HepG2 (cell line): ENCODE measurements around the gene BACH1. TPM values are rescaled to one million over a fixed set of nuclear protein-coding genes. Genes with fewer than 3 reads are reported as not detected.

Experiments
- AGO2 ChIP-seq: fragments of 200-400 bp; formaldehyde crosslinking; optimal IDR thresholded peaks from 2 replicates; pipeline ENCODE3; 2017; ENCODE audit warnings: mild to moderate bottlenecking, low read depth, low read length, moderate library complexity
- CBFB ChIP-seq: sonication (generic); formaldehyde crosslinking; IDR thresholded peaks from 2 replicates; pipeline ENCODE4 v1.4.0; 2020; ENCODE audit warnings: missing genetic modification reagents
- CENPX ChIP-seq: sonication (generic); formaldehyde crosslinking; IDR thresholded peaks from 2 replicates; pipeline ENCODE4 v1.9.0; 2021; ENCODE audit warnings: mild to moderate bottlenecking, missing genetic modification reagents, moderate library complexity
- GTF3A ChIP-seq: sonication (generic); formaldehyde crosslinking; conservative IDR thresholded peaks from 2 replicates; pipeline ENCODE4 v1.4.0; 2020; ENCODE audit warnings: mild to moderate bottlenecking, missing genetic modification reagents
- IKZF4 ChIP-seq: sonication (generic); formaldehyde crosslinking; IDR thresholded peaks from 2 replicates; pipeline ENCODE4 v1.5.1; 2020; ENCODE audit warnings: borderline replicate concordance, mild to moderate bottlenecking, low read depth, missing genetic modification reagents; ENCODE audit errors: not compliant biosample characterization
- JUNB ChIP-seq: sonication (generic); formaldehyde crosslinking; IDR thresholded peaks from 2 replicates; pipeline ENCODE4 v1.8.0; 2022; ENCODE audit warnings: missing genetic modification reagents, mild to moderate bottlenecking, borderline replicate concordance
- KLF6 ChIP-seq: IDR thresholded peaks from 2 replicates; pipeline ENCODE4 v1.8.0; 2016; ENCODE audit warnings: missing biosample characterization, missing genetic modification reagents
- KMT2A ChIP-seq: sonication (generic); formaldehyde crosslinking; IDR thresholded peaks from 2 replicates; pipeline ENCODE4 v1.4.0; 2020; ENCODE audit warnings: missing genetic modification reagents
- MIXL1 ChIP-seq: IDR thresholded peaks from 2 replicates; pipeline ENCODE4 v1.6.1; 2016
- NFIC ChIP-seq: IDR thresholded peaks from 2 replicates; pipeline ENCODE4 v1.6.1; 2012; ENCODE audit warnings: mild to moderate bottlenecking, low read length, inconsistent platforms
- NFKB2 ChIP-seq: sonication (generic); formaldehyde crosslinking; IDR thresholded peaks from 2 replicates; pipeline ENCODE4 v1.4.0; 2020; ENCODE audit warnings: missing genetic modification reagents, borderline replicate concordance
- ONECUT2 ChIP-seq: sonication (generic); formaldehyde crosslinking; IDR thresholded peaks from 2 replicates; pipeline ENCODE4 v1.4.0; 2020; ENCODE audit warnings: missing genetic modification reagents
- POLR2G ChIP-seq: fragments of 200-400 bp; formaldehyde crosslinking; IDR thresholded peaks from 2 replicates; pipeline ENCODE4 v1.6.1; 2018; ENCODE audit warnings: mild to moderate bottlenecking, low read depth, low read length, moderate library complexity
- RORA ChIP-seq: sonication (generic); formaldehyde crosslinking; IDR thresholded peaks from 2 replicates; pipeline ENCODE4 v1.5.0; 2020; ENCODE audit warnings: mild to moderate bottlenecking, missing genetic modification reagents, moderate library complexity
- ZEB1 ChIP-seq: IDR thresholded peaks from 2 replicates; pipeline ENCODE4 v1.6.1; 2012; ENCODE audit warnings: mild to moderate bottlenecking, low read depth, inconsistent platforms; ENCODE audit not compliant: insufficient replicate concordance
- ZNF230 ChIP-seq: sonication (generic); formaldehyde crosslinking; IDR thresholded peaks from 2 replicates; pipeline ENCODE4 v1.4.0; 2020; ENCODE audit warnings: mild to moderate bottlenecking, missing genetic modification reagents
- ZNF296 ChIP-seq: sonication (generic); formaldehyde crosslinking; conservative IDR thresholded peaks from 2 replicates; pipeline ENCODE4 v1.5.0; 2020; ENCODE audit warnings: mild to moderate bottlenecking, missing genetic modification reagents
- ZNF577 ChIP-seq: sonication (generic); formaldehyde crosslinking; IDR thresholded peaks from 2 replicates; pipeline ENCODE4 v1.4.0; 2020; ENCODE audit warnings: mild to moderate bottlenecking, low read depth, missing genetic modification reagents, borderline replicate concordance
- ZNF850 ChIP-seq: sonication (generic); formaldehyde crosslinking; conservative IDR thresholded peaks from 2 replicates; pipeline ENCODE4 v1.9.0; 2021; ENCODE audit warnings: mild to moderate bottlenecking, missing genetic modification reagents
- polyA plus RNA-seq, 8 experiments: library from polyadenylated mRNA; depleted of rRNA in 3 of 8; stranded (reverse) in 7 of 8; unstranded in 1 of 8; fragments of >200 nt; fragmentation: Illumina TruSeq in 4 of 8; extraction: Trizol in 4 of 8; gene quantifications; 2 replicates each; pipeline versions ENCODE4 v1.2.1 to v1.2.3, GENCODE V29; 2011 to 2016; ENCODE audit warnings: low read depth in 4 of 8, missing spikeins in 1 of 8, mixed read lengths in 1 of 8; ENCODE audit not compliant: insufficient read depth in 1 of 8
- total RNA-seq, 5 experiments: library from RNA; depleted of rRNA; stranded (reverse); fragments of >200 nt; fragmentation: Illumina TruSeq; extraction: Trizol; gene quantifications; 2 replicates each; pipeline ENCODE4 v1.2.3, GENCODE V29; 2016; ENCODE audit warnings: low read depth in 1 of 5
- TF ChIP-seq, protein P1 (sequence below): sonication (generic); formaldehyde crosslinking; IDR thresholded peaks from 2 replicates; pipeline ENCODE4 v1.4.0; 2020; ENCODE audit warnings: mild to moderate bottlenecking, missing genetic modification reagents
- TF ChIP-seq, protein P2 (sequence below): sonication (generic); formaldehyde crosslinking; IDR thresholded peaks from 2 replicates; pipeline ENCODE4 v1.4.0; 2020; ENCODE audit warnings: missing genetic modification reagents
- TF ChIP-seq, protein P3 (sequence below): sonication (generic); formaldehyde crosslinking; IDR thresholded peaks from 2 replicates; pipeline ENCODE4 v1.4.0; 2020; ENCODE audit warnings: missing genetic modification reagents
- TF ChIP-seq, protein P4 (sequence below): sonication (generic); formaldehyde crosslinking; IDR thresholded peaks from 2 replicates; pipeline ENCODE4 v1.9.0; 2021; ENCODE audit warnings: missing genetic modification reagents, borderline replicate concordance
- TF ChIP-seq, protein P5 (sequence below): sonication (generic); formaldehyde crosslinking; IDR thresholded peaks from 2 replicates; pipeline ENCODE4 v1.4.0; 2020; ENCODE audit warnings: mild to moderate bottlenecking, missing genetic modification reagents

Gene BACH1
- total and polyA plus RNA-seq, 2 of the 13 experiments (the other 11 are each of a cell fraction or from before 2014, with no cell fraction given), result 16.5 to 51.7 TPM

DNA sequence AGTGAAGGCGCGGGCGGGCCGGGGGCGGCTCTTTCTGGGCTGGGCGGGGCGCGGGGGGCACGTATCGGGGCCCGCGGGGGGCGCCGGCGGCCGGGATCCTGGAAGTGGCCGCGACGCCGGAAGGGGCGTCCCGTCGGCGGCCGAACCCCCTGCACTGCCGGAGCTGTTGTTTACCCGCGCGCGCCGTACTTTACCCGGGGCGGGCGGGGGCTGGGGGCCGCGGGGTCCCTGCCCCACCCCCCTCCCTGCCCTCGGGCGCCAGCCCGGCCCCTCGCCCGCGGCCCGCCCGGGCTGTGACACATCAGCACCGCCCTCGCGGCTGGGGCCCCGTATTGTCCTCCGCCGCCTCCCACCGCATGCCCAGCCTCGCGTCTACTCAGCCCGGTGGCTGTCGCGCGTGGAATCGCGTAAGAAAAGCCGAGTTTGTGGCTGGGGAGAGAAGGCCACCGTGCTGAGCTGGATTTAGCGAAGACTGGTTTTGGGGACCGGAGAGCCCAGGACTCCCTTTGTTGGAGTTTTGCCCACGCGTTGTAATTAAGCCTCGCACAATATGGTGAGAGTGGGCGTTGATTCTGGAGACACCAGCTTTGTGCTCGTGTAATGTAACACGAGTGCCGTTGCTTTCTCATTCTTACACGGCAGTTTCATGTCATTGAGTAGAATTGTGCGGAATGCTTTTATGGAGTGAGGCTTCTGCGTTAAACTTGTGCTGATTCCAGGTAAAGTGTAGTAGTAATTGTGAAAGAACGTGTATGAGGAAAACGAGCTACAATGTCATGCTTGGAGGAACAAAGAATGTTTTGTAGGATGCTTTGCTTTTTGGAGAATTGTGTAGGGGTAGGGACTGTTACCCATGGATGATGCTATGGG is 559 bp downstream of the BACH1 start (continued):
- 0 out of 2 replicates have a peak, but pooled peaks have one; percentile 53 for TF ChIP-seq JUNB (CRISPR knock-in tag)
- peak; percentile 49 for TF ChIP-seq AGO2
- TF ChIP-seq KLF6 (CRISPR knock-in tag), result no peak
- TF ChIP-seq, protein P1, sequence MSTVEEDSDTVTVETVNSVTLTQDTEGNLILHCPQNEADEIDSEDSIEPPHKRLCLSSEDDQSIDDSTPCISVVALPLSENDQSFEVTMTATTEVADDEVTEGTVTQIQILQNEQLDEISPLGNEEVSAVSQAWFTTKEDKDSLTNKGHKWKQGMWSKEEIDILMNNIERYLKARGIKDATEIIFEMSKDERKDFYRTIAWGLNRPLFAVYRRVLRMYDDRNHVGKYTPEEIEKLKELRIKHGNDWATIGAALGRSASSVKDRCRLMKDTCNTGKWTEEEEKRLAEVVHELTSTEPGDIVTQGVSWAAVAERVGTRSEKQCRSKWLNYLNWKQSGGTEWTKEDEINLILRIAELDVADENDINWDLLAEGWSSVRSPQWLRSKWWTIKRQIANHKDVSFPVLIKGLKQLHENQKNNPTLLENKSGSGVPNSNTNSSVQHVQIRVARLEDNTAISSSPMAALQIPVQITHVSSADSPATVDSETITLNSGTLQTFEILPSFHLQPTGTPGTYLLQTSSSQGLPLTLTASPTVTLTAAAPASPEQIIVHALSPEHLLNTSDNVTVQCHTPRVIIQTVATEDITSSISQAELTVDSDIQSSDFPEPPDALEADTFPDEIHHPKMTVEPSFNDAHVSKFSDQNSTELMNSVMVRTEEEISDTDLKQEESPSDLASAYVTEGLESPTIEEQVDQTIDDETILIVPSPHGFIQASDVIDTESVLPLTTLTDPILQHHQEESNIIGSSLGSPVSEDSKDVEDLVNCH (CRISPR knock-in tag), result no peak
- TF ChIP-seq ZEB1, result no peak
- no peak for TF ChIP-seq CENPX (CRISPR knock-in tag)
- TF ChIP-seq, protein P2, sequence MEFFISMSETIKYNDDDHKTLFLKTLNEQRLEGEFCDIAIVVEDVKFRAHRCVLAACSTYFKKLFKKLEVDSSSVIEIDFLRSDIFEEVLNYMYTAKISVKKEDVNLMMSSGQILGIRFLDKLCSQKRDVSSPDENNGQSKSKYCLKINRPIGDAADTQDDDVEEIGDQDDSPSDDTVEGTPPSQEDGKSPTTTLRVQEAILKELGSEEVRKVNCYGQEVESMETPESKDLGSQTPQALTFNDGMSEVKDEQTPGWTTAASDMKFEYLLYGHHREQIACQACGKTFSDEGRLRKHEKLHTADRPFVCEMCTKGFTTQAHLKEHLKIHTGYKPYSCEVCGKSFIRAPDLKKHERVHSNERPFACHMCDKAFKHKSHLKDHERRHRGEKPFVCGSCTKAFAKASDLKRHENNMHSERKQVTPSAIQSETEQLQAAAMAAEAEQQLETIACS, result no peak
- TF ChIP-seq, protein P3, sequence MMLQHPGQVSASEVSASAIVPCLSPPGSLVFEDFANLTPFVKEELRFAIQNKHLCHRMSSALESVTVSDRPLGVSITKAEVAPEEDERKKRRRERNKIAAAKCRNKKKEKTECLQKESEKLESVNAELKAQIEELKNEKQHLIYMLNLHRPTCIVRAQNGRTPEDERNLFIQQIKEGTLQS (CRISPR knock-in tag), result no peak
- no peak for TF ChIP-seq ZNF230 (CRISPR knock-in tag)
- TF ChIP-seq, protein P4, sequence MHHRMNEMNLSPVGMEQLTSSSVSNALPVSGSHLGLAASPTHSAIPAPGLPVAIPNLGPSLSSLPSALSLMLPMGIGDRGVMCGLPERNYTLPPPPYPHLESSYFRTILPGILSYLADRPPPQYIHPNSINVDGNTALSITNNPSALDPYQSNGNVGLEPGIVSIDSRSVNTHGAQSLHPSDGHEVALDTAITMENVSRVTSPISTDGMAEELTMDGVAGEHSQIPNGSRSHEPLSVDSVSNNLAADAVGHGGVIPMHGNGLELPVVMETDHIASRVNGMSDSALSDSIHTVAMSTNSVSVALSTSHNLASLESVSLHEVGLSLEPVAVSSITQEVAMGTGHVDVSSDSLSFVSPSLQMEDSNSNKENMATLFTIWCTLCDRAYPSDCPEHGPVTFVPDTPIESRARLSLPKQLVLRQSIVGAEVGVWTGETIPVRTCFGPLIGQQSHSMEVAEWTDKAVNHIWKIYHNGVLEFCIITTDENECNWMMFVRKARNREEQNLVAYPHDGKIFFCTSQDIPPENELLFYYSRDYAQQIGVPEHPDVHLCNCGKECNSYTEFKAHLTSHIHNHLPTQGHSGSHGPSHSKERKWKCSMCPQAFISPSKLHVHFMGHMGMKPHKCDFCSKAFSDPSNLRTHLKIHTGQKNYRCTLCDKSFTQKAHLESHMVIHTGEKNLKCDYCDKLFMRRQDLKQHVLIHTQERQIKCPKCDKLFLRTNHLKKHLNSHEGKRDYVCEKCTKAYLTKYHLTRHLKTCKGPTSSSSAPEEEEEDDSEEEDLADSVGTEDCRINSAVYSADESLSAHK (CRISPR knock-in tag), result no peak
- TF ChIP-seq NFKB2 (CRISPR knock-in tag), result peak; percentile 70; the same call in 1 of the 2 replicates
- TF ChIP-seq, protein P5, sequence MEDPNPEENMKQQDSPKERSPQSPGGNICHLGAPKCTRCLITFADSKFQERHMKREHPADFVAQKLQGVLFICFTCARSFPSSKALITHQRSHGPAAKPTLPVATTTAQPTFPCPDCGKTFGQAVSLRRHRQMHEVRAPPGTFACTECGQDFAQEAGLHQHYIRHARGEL (CRISPR knock-in tag), result no peak
- no peak for TF ChIP-seq NFIC
- TF ChIP-seq ONECUT2 (CRISPR knock-in tag), result no peak
- no peak for TF ChIP-seq RORA
- no peak for TF ChIP-seq ZNF850 (CRISPR knock-in tag)
- no peak for TF ChIP-seq GTF3A (CRISPR knock-in tag)
- TF ChIP-seq ZNF296 (CRISPR knock-in tag), result no peak
- TF ChIP-seq IKZF4, result no peak
- peak; percentile 64; the same call in 1 of the 2 replicates for TF ChIP-seq POLR2G
- no peak for TF ChIP-seq ZNF577 (CRISPR knock-in tag)
- no peak for TF ChIP-seq MIXL1 (CRISPR knock-in tag)
- 0 out of 2 replicates have a peak, but pooled peaks have one; percentile 46 for TF ChIP-seq KMT2A (CRISPR knock-in tag)
- peak; percentile 19; the same call in 1 of the 2 replicates for TF ChIP-seq CBFB (CRISPR knock-in tag)
